Stimulated activated naive CD8-positive, alpha-beta T cell treated with anti-CD3 and anti-CD28 coated beads, Interleukin-15, Interleukin-2, amounts not matched to agents 100 ng/mL and 50 ng/mL, for 24 hours (primary cell): ENCODE results near the gene ARL2.
"Not testable (repeated sequence)": the region's sequence is repeated elsewhere in the genome, so short reads cannot be mapped to it uniquely, and the experiment has no call there.

ENCODE experiments used
- H3K27ac Mint-ChIP-seq: one replicate; pipeline ENCODE4 v1.8.0; 2021; ENCODE audit warnings: mild to moderate bottlenecking, mixed read lengths
- H3K27me3 Mint-ChIP-seq: one replicate; pipeline ENCODE4 v1.8.0; 2021; ENCODE audit warnings: mixed read lengths
- H3K36me3 Mint-ChIP-seq: one replicate; pipeline ENCODE4 v1.8.0; 2021; ENCODE audit warnings: low read depth, mixed read lengths
- H3K4me1 Mint-ChIP-seq: one replicate; pipeline ENCODE4 v1.8.0; 2021; ENCODE audit warnings: low read depth, mixed read lengths
- H3K4me3 Mint-ChIP-seq: one replicate; pipeline ENCODE4 v1.8.0; 2021; ENCODE audit warnings: mild to moderate bottlenecking, mixed read lengths
- H3K9me3 Mint-ChIP-seq: one replicate; pipeline ENCODE4 v1.8.0; 2021; ENCODE audit warnings: mixed read lengths

The ARL2 gene

DNA sequence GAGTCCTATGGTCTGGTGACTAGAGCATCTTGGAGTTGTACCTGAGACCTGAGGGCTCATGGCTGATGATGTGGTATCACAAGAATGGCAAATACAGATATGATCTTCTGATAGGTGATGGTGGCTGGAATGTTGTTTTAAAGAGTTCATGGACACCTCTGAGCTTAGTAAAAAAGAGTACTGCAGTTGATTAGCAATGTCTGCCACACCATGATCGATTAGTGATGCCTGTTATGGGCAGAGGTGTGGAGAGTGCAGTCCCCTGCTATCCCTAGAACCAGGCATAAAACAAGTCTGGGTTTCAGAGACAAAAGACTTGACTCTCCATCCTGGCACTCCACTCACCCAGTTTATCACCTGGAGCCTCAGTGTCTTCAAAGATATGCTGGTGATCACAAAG lies 15.8 kb upstream of the ARL2 start:
- Mint-ChIP-seq H3K27ac (peak overlapping the region; percentile 14), H3K9me3 (no peaks in the 10 kb centered on the region), H3K27me3 (no peaks in the 10 kb centered on the region), H3K36me3 (no peaks in the 10 kb centered on the region), H3K4me1 (peaks cover 21% of the 10 kb centered on the region), H3K4me3 (no peak overlapping the region)

DNA sequence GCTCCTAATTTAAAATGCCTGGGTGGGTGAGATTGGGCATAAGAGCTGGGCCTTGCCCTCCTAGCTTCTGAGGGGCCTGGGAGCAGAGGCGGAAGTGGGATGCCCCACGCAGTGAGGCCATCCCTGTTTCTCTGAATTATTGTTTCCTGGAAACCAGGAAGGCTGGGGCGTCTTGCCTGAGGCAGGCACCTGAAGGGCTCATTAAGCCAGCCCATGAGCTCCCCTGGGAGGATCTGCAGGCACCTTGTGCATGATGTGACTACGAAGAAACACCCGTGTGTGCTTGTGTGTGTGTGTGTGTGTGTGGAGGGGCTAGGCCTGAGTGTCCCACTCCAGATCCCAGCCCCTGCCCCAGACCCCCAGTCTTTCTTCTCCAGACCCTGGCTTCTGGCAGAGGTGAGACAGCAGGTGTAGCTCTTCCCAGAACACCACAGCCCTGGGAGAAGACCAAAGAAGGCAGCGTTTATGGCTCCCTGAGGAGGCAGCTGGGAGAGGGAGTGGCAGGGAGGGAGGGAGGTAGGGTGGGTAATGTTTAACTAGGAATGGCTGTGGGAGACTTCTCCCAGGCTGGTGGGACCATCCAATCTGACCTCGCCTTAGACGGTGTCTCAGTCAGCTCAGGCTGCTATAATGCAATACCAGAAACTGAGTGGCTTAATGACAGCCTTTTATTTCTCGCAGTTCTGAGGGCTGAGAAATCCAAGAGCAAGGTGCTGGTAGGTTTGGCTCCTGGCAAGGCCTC lies 15.1 kb upstream of the ARL2 start:
- Mint-ChIP-seq H3K9me3 (no peaks in the 10 kb centered on the region), H3K27me3 (no peaks in the 10 kb centered on the region), H3K36me3 (no peaks in the 10 kb centered on the region), H3K27ac (peak overlapping the region; percentile 14), H3K4me1 (peaks cover 21% of the 10 kb centered on the region), H3K4me3 (no peak overlapping the region)

DNA sequence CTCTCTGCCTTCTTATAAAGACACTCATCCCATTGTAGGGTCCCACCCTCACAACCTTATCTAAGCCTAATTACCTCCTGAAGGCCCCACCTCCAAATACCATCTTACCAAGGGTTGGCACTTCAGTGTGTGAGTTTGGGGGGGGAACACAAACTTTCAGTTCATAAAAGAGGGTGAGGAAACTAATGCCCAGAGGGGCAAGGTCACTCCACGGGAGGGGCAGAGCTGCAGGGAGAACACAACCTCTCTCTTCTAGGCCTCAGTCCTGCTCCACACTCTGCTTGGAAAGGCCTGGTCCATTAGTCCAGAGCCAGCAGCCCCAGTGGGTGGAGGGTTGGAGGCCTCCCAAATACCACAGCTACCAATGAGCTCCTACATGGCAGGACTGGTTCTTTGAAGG lies 14.5 kb upstream of the ARL2 start:
- H3K27me3 Mint-ChIP-seq, result no peaks in the 10 kb centered on the region
- H3K4me3 Mint-ChIP-seq, result no peak overlapping the region
- no peaks in the 10 kb centered on the region for H3K36me3 Mint-ChIP-seq
- no peak overlapping the region for H3K27ac Mint-ChIP-seq
- H3K4me1 Mint-ChIP-seq, result peaks cover 21% of the 10 kb centered on the region
- H3K9me3 Mint-ChIP-seq, result no peaks in the 10 kb centered on the region

DNA sequence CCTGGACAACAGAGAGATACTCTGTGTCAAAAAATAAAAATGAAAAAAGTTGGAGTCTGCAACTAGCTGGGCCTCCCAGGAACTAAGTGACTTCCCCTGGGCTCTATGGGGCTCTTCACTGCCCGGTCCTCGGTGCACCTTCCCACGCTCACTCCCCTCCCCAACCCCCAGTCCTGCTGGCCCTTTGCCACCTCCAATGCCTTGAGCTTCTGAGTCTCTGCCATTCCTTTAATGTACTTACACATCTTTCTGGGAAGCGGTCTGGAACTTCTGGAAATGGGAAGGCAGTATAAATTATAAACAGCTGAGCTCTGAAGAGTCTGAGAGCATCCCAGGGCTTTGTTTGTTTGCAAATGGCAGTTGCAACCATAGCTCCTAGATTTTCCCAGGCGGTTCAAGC lies 11.3 kb upstream of the ARL2 start:
- Mint-ChIP-seq H3K4me3 (no peak overlapping the region), H3K27ac (no peak overlapping the region), H3K4me1 (peaks cover 9% of the 10 kb centered on the region), H3K9me3 (no peaks in the 10 kb centered on the region), H3K36me3 (no peaks in the 10 kb centered on the region), H3K27me3 (no peaks in the 10 kb centered on the region)

DNA sequence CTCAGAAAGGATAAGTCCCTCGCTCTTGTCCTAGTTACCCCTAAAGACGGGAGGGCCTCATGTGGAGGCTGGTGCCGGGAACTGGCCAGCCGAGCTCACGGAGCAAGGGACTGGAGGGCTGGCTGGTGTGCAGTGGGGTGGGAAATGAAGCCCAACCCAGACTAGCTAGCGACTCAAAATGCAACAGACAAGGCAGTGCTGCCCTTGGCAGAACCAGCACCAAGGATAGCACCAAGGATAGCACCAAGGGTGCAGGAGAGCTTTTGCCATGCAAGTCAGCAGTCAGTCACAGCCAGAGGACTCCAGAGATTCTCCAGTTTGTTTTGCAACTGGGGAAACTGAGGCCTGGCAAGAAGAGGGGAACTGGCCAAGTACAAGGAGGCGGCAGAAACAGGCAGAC lies 10.7 kb upstream of the ARL2 start:
- Mint-ChIP-seq H3K4me3 (no peak overlapping the region), H3K9me3 (no peaks in the 10 kb centered on the region), H3K36me3 (no peaks in the 10 kb centered on the region), H3K27ac (no peak overlapping the region), H3K27me3 (no peaks in the 10 kb centered on the region), H3K4me1 (peaks cover 7% of the 10 kb centered on the region)

DNA sequence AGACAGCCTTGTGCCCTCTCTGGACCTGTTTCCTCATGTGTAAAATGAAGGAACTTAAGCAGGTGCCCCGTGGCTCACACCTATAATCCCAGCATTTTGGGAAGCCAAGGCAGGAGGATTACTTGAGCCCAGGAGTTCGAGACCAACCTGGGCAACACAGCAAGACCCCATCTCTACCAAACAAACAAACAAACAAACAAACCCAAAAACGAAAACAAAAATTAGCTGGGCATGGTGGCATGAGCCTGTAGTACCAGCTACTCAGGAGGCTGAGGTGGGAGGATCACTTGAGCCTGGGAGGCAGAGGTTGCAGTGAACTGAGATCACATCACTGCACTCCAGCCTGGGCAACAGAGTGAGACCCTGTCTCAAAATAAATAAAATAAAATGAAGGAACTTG lies 10.0 kb upstream of the ARL2 start:
- H3K4me3 Mint-ChIP-seq, H3K9me3 Mint-ChIP-seq, H3K27ac Mint-ChIP-seq, H3K4me1 Mint-ChIP-seq, H3K36me3 Mint-ChIP-seq, H3K27me3 Mint-ChIP-seq: not testable (repeated sequence)

DNA sequence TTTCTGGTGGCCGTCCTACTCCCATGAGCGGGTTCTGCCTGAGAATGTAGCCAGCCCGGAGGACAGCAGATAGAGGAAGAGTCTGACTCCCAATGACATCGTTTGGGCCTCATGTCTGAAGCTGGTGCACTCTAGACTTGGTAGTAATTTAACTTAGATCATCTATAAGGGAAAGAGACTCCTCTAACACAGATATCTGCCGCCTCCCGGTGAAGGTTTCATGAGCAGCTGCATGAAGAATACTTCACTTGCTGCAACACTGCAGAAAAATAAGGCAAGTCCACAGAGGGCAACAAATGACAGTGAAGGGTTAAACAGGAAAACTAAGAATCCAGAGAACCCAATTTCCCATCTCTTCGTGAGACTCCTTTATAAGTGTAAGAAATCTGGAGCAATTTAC lies 5.9 kb upstream of the ARL2 start:
- H3K4me3 Mint-ChIP-seq, result no peak overlapping the region
- H3K27me3 Mint-ChIP-seq, result no peaks in the 10 kb centered on the region
- H3K36me3 Mint-ChIP-seq, result no peaks in the 10 kb centered on the region

DNA sequence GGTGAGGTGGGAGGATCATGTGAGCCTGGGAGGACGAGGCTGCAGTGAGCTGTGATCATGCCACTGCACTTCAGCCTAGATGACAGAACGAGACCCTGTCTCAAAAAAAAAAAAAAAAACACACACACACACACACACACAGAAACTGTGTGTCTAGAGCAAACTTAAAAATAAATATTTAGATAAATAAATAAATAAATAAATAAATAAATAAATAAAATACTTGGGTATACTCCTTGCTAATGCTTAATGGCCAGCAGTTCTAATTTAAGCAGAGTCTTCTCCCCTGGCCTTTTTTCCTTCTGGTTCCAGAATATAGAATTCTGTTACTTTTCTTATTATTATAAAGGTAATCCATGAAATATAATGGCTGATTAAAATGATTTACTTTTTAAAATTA lies 5.1 kb upstream of the ARL2 start:
- Mint-ChIP-seq H3K9me3 (no peaks in the 10 kb centered on the region), H3K27me3 (no peaks in the 10 kb centered on the region), H3K27ac (no peak overlapping the region), H3K4me1 (peaks cover 8% of the 10 kb centered on the region), H3K4me3 (no peak overlapping the region), H3K36me3 (no peaks in the 10 kb centered on the region)

More for the DNA sequence above, 5.9 kb upstream of the ARL2 start:
- Mint-ChIP-seq H3K27ac (no peak overlapping the region), H3K9me3 (no peaks in the 10 kb centered on the region), H3K4me1 (peaks cover 3% of the 10 kb centered on the region)

DNA sequence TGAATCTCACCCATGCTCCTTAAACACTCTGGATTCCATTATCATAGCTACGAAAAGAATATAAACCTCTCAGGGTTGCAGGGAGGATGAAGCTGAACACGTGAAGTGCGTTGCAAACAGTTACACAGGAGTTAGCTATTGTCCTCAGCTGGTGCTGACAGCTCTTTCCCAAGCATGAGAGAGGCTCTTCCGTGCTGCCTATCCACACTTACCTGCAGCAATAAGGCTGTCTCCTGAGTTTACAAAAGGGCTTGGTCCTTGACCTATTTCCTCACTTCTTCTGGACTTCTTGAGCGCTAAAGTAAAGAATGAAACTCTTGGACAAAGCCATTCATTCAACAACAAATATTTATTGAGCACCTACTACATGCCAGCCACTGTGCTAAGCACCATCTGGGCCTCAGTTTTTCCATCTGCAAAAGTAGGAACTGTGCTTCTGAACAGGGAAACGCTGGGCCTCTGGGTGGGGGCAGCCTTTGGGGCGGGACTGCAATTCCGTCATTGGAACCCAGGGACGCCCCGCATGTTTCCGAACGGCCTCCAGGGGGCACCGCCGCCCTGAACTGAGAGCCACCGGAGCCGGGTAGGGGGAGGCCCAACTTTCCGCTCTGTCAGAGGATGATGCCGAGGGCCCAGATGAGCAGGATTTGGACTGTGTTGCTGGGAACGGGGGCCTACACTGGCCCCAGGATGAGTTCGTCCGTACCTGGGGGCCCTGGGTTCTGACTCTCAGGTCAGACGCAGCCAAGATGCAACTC lies 651 bp upstream of the ARL2 start:
- H3K9me3 Mint-ChIP-seq, result no peaks in the 10 kb centered on the region
- H3K27ac Mint-ChIP-seq, result peak overlapping the region; percentile 94
- H3K27me3 Mint-ChIP-seq, result no peaks in the 10 kb centered on the region
- peaks cover 30% of the 10 kb centered on the region for H3K4me1 Mint-ChIP-seq
- H3K4me3 Mint-ChIP-seq, result peak overlapping the region; percentile 86
- peaks cover 20% of the 10 kb centered on the region for H3K36me3 Mint-ChIP-seq

DNA sequence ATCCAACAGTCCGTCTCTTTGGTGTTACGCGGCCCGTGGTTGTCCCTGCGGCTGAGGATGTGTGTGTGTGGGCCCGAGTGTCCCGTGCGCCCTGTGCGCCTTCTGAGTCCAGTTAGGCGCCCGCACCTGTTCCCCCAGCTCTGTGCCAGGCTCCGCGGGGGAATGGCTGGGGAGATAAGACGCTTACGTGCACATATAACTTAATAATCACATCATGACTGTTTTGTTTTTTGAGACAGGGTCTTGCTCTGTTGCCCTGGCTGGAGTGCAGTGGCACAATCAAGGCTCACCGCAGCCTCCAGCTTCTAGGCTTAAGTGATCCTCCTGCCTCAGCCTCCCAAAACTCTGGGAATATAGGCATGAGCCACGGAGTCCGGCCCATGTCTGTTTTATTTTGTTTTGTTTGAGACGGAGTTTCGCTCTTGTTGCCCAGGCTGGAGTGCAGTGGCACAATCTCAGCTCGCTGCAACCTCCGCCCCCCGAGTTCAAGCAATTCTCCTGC lies 817 bp downstream of the ARL2 start:
- Mint-ChIP-seq H3K4me1 (peaks cover 30% of the 10 kb centered on the region), H3K4me3 (peak overlapping the region; percentile 87), H3K9me3 (no peaks in the 10 kb centered on the region), H3K36me3 (peaks cover 25% of the 10 kb centered on the region), H3K27ac (peak overlapping the region; percentile 94), H3K27me3 (no peaks in the 10 kb centered on the region)

DNA sequence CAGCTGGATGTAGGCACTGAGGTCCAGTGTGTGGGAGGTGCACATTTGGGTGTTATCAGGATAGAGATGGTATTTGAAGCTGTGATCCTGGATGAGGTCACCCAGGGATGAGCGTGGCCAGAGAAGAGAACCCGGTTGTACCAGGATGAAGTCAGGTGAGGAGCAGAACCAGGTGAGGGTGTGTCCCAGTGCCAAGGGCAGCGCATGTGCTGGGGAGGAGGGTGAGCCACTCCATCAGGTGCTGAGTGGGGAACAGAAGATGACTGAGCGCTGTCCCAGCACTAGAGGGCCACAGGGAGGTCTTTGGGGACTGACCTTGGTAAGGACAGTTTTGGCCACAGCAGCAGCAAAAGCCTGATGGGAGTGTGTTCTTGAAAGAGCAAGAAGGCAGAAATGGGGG lies 2.7 kb downstream of the ARL2 start:
- Mint-ChIP-seq H3K27me3 (no peaks in the 10 kb centered on the region), H3K27ac (peak overlapping the region; percentile 37), H3K4me3 (peak overlapping the region; percentile 17), H3K4me1 (peaks cover 30% of the 10 kb centered on the region), H3K36me3 (peaks cover 26% of the 10 kb centered on the region), H3K9me3 (no peaks in the 10 kb centered on the region)

DNA sequence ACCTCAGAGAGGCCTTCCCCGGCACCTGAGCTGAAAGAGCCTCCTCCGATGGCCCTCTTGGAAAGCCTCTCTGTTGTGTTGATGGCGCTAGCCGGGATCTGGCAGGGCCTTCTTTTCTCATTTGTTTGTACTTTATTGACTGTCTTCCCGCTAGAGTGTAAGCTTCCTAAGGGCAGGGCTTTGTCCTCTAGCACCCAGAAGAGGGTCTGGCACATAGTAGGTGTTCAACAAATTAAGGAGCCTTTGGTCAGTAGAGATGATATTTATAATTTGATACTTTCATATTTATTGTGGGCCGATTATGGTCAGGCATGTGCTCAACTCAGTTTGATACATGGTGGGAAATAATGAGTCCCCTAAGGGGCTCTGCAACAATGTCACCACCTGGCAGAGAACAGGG lies 4.0 kb downstream of the ARL2 start:
- no peak overlapping the region for H3K4me3 Mint-ChIP-seq
- H3K27ac Mint-ChIP-seq, result no peak overlapping the region
- no peaks in the 10 kb centered on the region for H3K27me3 Mint-ChIP-seq

DNA sequence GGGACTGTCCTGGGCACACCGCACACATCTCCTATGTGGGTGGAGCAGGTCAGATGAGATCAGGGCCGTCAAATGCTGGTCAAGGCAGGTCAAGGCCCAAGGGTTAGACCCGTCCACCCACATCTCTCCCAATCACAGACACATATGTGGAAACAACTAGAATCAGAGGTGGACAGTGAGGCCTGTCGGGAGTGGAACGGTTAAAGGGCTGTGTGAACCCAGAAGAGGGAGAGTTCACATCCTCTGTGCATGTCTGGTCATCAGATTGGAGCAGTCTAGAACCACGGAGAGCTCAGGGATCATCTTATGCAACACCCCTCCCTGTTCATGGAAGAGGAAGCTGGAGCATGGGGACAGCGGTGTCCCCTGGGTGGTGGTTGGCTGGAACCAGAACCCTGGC lies 5.9 kb downstream of the ARL2 start:
- Mint-ChIP-seq H3K4me3 (no peak overlapping the region), H3K9me3 (no peaks in the 10 kb centered on the region), H3K36me3 (peaks cover 26% of the 10 kb centered on the region), H3K27ac (no peak overlapping the region), H3K27me3 (no peaks in the 10 kb centered on the region), H3K4me1 (peaks cover 21% of the 10 kb centered on the region)

More for the DNA sequence above, 4.0 kb downstream of the ARL2 start:
- H3K9me3 Mint-ChIP-seq, result no peaks in the 10 kb centered on the region
- H3K36me3 Mint-ChIP-seq, result peaks cover 26% of the 10 kb centered on the region
- H3K4me1 Mint-ChIP-seq, result peaks cover 28% of the 10 kb centered on the region

DNA sequence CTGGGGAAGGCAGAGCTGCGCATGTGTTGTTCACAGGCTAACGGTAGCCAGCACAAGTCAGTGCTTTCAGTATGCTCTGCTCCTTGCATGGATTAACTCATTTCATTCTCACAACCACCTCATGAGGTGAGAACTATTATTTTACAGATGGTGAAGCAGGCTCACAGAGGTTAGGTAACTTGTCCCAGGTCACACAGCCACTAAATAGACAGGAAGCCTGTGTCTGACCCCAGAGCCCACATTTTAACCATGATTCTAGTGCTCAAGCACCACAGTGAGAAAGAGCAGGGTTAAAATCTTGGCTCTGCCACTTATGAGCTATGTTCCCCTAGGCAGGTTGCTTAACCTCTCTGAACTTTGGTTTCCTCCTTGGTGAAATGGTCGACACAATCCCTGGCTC lies 7.0 kb downstream of the ARL2 start:
- peaks cover 26% of the 10 kb centered on the region for H3K36me3 Mint-ChIP-seq
- no peaks in the 10 kb centered on the region for H3K27me3 Mint-ChIP-seq
- no peak overlapping the region for H3K4me3 Mint-ChIP-seq
- peaks cover 15% of the 10 kb centered on the region for H3K4me1 Mint-ChIP-seq
- H3K27ac Mint-ChIP-seq, result no peak overlapping the region
- no peaks in the 10 kb centered on the region for H3K9me3 Mint-ChIP-seq

DNA sequence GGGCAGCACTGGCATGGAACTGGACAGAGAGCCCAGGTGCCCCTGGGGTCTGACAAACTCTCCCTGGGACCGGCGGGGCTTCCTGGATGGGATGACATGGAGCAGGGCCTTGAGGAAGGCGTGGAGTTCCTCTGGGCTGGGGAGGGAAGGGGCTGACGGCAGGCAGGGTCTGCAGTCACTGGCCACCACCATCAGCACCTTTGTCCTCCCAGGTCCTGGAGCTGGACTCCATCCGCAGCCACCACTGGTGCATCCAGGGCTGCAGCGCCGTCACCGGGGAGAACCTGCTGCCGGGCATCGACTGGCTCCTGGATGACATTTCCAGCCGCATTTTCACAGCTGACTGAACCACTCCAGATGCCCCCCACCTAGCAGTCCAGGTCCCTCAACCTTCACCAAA lies 7.5 kb downstream of the ARL2 start:
- Mint-ChIP-seq H3K9me3 (no peaks in the 10 kb centered on the region), H3K27ac (no peak overlapping the region), H3K4me3 (no peak overlapping the region), H3K36me3 (peaks cover 23% of the 10 kb centered on the region), H3K27me3 (no peaks in the 10 kb centered on the region), H3K4me1 (peaks cover 10% of the 10 kb centered on the region)
